GM19023 (cell line): ENCODE measurements around the gene DIP2A.

ENCODE experiments used
- ATAC-seq: cut with Tn5 transposase; IDR thresholded peaks from one replicate; pipeline ENCODE4 v1.9.1; 2021; ENCODE audit warnings: mild to moderate bottlenecking, moderate library complexity; ENCODE audit not compliant: unreplicated experiment

DIP2A gene

DNA sequence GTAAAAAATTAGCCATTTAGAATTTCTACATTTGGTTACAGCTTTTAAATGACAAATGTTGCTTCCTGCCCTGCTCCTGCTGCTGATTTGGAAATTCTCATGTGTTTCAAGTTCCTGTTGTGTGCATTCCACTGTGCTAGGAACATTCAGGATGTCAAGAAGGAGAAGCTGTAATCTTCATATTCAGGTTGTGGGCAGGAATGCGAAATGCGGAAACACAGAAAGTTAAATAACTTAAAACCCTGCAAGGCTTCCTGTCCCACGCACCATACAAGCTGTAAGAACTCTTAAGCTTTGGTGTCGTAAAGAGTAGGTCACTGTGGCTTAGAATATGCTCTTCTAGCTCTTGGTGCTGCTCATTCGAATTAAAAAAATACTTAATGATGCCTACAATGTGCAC lies 93.6 kb downstream of the DIP2A start:
- ATAC-seq: no peak

DNA sequence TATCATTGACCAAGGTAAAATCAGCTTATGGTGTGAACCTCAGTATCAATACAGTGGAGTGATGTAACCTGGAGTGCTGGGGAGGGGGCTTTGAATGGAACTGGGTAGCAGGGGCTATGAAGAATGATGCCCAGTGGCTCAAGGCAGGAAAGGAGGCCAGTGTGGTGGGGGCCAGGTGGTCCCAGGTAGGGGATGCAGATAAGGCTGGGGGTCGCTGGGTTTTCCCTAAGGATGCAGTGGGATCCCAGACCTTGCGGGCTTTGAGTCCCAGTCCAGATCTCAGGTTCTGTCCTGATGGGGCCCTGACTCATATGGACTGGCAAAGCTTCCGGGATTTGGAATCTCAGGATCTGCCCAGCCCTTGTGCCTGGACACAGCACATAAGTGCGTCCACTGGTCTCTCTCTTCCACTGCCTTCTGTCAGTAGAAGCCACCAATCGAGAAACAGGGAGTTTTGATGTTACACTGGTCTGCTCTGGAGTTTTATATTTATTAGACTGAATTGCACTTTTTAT lies 94.2 kb downstream of the DIP2A start:
- no peak for ATAC-seq

- no peak for ATAC-seq
Measured at GRCh38 chr21:46553993-46554392, 95.3 kb downstream of the DIP2A start.

DNA sequence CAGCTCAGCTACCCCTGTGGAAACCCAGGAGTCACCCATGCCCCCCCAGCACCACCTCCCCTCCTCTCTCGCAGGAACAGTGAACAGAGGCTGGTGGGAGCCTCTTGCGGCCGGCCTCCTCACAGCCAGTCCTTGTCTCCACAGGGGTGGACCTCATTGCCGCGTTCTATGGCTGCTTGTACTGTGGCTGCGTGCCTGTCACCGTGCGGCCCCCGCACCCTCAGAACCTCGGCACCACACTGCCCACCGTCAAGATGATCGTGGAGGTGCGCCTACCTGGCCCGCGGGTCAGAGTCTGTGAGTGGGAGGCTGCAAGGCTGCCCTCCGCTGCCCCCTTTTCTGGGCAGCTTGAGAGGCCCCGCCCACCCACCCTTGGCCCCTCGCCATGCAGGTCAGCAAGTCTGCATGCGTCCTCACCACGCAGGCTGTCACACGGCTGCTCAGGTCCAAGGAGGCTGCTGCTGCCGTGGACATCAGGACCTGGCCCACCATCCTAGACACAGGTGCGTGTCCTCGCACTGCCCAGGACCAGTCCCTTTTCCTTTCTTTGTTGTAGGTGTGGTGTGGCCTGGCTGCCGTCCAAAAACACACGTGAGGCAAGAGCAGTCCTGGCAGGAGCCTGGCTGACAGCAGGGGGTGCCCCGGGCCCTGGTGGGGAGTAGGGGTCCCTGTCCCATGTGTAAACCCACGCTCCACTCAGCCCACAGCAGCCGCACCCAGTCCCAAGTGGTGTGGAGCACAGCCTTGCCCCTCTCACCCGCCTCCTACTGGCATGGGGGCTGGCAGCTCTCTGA lies 95.9 kb downstream of the DIP2A start:
- ATAC-seq: no peak

DNA sequence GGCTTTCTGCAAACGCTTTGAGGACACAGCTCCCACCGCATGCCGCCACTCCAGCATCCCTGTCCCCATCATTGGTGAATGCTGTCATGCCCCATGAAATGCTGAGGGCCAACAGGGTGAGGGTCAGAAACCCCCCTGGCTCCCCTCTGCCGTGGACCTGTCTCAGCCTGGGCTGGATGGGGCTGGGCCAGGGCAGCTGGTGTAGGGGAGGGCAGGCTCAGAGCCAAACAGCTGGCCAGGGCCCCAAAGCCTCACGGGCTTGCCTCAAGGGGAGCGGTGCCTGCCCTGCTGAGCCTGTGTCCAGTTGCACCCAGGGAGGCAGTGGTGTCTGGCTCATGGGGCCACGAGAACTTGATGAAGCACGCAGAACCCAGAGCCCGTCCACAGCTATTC lies 96.5 kb downstream of the DIP2A start:
- ATAC-seq: no peak

- ATAC-seq: no peak
Measured at GRCh38 chr21:46555678-46556077, 97.0 kb downstream of the DIP2A start.

- ATAC-seq: no peak
Measured at GRCh38 chr21:46556802-46557201, 98.1 kb downstream of the DIP2A start.

- ATAC-seq: no peak
Measured at GRCh38 chr21:46557469-46557868, 98.8 kb downstream of the DIP2A start.

DNA sequence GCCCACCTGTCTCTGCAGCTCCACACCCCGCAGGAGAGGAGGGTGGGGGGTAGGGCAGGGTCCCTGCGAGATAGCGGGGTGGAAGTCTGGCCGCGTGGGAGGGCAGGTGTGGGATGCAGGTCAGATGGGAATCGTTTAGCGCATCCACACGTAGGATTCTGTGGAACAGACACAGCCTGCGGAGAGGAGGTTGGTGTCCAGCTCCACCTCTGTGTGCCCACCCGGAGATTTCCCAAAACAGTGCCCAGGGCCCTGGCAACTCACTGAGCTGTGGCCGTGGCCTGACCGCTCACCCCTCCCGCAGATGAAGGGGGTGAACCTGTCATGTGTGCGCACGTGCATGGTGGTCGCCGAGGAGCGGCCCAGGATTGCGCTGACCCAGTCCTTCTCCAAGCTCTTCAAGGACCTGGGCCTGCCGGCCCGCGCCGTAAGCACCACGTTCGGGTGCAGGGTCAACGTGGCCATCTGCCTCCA lies 99.3 kb downstream of the DIP2A start:
- ATAC-seq: no peak

DNA sequence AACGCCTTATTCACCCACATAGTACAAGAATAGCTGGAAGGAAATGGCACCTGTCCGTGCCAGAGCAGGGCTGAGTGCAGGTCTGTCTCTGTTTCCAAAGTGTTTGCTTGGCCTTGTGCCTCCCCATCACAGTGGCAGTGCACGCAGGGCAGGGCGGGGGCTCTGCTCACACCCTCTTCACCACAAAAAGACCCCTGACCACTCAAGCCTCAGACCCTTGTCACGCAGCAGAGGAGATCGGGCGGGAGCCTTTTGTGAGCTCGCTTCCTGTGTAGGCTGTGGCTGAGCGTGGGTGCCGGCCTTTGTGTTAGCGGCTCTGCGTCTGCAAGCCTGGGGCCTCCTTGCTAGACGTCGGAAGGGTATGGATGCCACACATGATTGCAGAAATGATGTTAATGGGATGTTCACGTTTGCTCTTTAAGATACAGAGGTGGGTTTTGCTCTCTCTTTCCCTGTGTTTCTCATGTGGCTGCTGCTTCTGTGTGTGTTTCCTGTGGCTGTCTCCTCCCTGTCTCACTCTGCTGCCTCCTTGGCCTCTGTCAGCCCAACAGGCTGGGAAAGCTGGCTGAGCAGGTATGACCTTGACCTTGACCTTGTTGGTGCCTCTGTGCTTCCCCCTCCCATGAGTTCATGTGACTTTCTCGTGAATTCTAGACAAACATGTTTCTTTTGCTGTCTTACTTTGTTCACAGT lies 100.7 kb downstream of the DIP2A start:
- ATAC-seq: no peak

DNA sequence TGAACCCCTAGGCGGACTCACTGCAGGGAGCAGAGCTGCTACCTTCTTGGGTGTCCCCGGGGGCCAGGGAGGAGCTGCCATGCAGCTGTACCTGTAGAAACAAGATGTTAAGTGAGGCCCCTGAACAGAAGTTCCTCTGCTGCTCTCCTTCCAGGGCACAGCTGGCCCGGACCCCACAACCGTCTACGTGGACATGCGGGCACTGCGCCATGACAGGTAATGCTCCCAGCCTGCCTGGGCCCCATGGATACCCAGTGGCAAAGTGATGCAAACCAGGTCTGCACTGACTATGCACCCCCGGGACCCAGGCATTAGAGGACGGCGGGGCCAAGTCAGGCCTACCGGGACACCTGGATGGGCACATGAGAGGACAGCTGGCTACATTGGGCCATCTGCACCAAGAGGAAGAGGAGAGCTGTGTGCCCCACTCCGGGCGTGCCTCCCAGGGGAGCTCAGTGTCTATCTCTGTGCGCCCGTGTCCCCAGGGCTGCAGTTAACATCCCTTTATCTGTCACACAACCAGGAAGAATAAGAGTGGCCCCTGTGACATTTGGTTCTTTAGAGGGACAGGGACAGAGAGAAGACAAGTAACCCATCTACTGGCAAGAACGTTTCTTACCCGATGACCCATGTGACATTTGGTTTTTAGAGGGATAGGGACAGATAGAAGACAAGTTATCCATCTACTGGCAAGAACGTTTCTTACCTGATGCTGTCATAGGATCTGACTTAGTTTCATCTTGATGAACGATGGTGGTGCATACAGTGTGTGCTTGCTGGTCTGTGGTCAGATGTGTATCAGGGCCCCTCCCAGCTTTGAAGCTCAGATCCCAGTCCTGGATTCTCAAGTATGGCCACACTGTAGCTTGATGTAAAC lies 102.1 kb downstream of the DIP2A start:
- ATAC-seq: no peak

DNA sequence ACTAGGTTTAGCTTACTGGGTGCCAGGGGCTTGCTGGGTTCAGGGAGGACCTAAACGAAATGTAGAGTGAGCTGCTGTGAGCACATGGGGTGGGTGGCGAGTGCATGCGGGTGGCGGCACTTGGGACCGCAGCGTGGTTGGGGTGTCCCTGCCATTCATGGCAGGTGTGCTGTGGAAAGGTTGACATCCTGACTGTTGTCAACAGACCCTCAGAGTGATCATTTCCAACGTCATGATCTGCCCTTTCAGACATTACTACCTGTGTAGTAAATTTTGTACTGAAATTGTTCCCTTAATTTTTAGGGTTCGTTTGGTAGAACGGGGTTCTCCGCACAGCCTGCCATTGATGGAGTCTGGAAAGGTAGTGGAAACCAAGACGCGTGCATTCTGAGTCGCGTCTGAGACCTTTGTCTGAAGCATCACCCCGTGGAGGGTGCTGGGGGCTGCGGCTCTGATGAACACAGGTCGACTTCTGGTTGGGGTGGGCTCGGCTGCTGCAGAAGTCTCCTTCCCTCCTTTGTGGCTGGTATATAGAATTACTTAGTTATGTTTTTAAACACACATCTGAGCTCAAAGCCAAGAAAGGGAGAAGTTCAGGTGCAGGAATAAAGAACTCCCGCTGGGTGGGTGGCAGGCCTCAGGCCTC lies 102.9 kb downstream of the DIP2A start:
- ATAC-seq: no peak

- ATAC-seq: no peak
Measured at GRCh38 chr21:46562472-46562871, 103.8 kb downstream of the DIP2A start.

DNA sequence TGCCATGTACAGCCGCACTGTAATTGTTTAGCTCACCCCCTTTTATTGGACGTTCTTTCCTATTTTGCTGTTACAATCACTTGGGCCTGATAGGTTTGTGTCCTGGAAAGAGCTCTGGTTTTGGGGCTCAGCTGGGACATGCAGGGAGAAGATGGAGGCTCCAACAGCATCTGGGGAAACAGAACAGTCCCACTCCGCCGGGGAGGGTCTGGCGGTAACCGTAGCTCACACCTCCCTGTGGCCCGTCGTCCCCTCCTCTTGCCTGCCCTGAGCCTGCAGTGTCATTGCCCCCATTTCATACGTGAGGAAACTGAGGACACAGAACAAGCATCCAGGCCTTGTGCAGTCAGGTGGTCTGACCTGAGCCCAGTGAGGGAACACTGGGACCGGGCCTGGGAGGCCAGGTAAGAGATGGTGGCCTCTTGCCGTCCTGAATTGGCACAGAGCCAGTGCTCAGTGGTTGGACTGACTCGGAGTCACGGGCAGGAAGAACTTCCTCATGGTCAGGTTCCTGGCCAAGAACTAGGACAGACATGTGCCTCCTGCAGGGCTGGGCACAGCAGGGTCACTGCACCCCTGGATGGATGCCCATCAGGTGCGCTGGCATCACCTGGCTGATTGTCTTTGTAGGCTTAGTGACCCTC lies 104.4 kb downstream of the DIP2A start:
- ATAC-seq: no peak

DNA sequence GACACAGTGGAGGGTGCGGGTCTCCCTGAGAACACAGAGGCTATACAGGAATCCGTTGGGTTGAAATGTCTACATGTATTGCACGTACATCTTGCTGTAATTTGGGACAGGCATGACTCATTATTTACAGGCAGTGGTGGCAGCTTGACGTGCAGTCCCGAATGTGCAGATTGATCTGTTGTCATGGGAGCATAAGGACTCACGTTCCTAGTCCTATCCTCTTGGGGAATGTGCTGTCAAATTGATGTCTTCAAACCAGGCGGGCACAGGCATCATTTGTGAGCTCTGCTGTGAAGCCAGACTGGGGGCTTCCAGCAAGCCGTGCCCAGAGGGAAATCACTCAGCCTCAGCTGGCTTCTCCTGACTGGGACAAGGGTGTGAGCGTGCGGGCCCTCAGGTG lies 105.7 kb downstream of the DIP2A start:
- no peak for ATAC-seq

- ATAC-seq: no peak
Measured at GRCh38 chr21:46567348-46567747, 108.7 kb downstream of the DIP2A start.

GRCh38 chr21:46568562-46568961 lies 109.9 kb downstream of the DIP2A start:
- ATAC-seq: no peak

DNA sequence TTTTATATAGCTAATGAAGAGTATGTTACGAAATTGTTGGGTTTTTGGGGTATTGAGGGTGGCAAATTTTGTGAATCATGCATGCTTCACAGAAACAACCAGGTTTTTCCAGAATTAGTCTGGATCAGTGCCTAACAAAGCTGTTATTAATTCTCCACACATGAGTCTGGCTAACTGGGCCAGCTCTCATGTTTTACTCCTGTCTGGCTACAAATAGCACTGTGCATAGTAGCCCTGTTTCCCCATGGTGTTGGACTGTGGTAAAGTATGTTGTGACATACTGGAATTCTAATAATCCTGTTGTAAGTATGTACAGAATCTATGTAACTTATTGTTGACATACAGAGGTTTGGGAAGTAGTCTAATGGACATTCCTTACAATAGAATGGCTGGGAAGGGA lies 110.4 kb downstream of the DIP2A start:
- no peak for ATAC-seq

GRCh38 chr21:46570119-46570518 lies 111.4 kb downstream of the DIP2A start:
- ATAC-seq: no peak

- ATAC-seq: no peak
Measured at GRCh38 chr21:46570631-46571030, 111.9 kb downstream of the DIP2A start.
